Nucleus accumbens (tissue), 56 donors: ENCODE measurements around the gene CEACAM3.

ENCODE experiments used
- DNase-seq, 56 donors: peaks; one replicate each; lab custom pipeline; 2025; lab: John Stamatoyannopoulos, UW

Gene CEACAM3

DNA sequence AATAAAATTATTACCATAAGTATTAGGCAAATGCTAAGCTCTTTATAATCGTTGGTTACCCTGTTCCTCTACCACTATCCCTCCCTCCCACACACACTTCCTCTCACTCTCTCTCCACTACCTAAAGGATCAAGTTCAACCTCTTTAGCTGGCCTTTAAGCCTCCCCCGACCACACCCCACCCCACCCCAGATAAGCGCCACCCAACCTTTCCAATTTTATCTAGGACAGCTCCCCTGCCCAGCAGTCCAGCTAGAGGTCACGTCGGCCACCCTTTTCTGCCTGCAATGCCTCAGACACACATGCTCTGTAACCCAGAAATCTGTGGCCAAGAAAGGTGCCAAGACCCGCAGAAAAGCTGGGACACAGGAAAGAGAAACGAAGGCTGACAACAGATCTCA is 47.0 kb downstream of the CEACAM3 start:
- no peak for DNase-seq

DNA sequence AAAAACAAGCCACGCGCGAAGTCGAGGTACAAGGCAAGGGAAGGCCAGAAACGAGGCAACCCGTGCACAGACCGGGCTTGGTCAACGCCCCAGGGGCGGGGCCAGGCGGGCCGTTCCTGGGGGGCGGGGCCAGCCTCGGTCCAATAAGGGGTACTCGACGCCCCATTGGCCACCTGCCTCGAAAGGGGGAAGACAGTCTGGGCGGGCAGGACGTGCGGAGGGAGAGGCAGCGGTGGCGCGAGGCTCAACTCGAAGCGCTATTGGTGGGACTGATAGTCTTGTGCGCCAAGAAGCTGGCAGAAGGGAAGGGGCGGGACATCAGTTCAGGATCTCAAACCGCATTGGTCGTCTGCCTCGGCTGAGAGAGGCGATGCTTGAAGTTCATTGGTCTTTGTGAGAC is 48.2 kb downstream of the CEACAM3 start, which contains the start of gene LYPD4:
LYPD4 (minus strand) TSS at position 83 of the 400 bp plus-strand sequence. CDS start 5,398 bp downstream, outside the sequence.
- DNase-seq, result no peak

DNA sequence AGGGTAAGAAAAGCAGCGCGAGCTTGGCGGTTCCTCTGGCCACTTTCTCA is 48.4 kb downstream of the CEACAM3 start, which contains the start of gene DMRTC2:
DMRTC2 (plus strand) TSS at position 42 of the 50 bp plus-strand sequence. CDS start 2,387 bp downstream, outside the sequence.
- DNase-seq, result no peak

DNA sequence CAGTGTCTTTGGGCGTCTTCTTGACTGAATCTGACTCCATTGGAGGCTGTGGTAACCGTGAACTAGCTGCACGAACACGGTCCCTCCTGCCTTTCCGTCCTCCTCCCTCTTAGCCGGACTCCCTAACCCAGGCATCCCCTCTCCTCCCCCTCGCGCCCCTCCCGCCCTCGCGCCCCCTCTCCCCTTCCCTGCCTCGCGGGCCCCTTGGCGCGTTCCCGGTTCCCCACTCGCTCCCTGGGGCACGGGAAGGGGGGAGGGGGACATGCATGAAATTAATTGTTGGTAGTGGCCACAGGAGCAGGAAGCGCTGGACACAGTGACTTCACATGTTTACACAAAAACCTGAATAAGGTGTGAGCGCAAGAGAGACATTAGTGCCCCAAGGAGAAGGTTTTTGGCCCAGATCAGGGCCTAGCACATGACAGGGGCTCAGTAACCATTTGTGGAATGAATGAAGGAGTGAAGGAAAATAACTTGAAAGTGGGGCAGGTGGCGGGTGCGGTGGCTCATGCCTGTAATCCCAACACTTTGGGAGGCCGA is 48.7 kb downstream of the CEACAM3 start:
- DNase-seq, result no peak

- no peak for DNase-seq
These were observed 51.1 kb downstream of the CEACAM3 start for GRCh38 chr19:41847351-41848105.

GRCh38 chr19:41848666-41849065 is 52.3 kb downstream of the CEACAM3 start:
- DNase-seq, result no peak

GRCh38 chr19:41849067-41849466 is 52.7 kb downstream of the CEACAM3 start:
- no peak for DNase-seq

DNA sequence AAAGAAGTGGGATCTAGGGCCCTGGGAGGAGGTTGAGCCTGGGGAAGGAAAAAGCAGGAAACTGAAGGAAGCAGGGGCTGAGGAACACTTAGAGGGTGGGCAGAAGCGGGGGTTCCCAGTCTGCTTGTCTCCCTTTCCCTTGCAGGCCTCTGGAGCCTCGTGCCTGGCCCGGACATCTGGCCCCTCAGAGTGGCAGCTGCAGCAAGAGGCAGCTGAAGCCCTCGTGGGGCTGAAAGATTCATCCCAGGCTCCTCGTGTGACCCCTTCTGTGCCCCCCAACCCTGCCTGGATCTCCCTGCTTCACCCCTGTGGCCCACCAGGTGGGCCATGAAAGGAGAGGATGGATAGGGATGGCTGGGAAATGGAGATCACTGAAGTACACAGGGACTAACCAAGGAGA is 54.0 kb downstream of the CEACAM3 start:
- no peak for DNase-seq

GRCh38 chr19:41851456-41851855 is 55.1 kb downstream of the CEACAM3 start:
- DNase-seq, result no peak

DNA sequence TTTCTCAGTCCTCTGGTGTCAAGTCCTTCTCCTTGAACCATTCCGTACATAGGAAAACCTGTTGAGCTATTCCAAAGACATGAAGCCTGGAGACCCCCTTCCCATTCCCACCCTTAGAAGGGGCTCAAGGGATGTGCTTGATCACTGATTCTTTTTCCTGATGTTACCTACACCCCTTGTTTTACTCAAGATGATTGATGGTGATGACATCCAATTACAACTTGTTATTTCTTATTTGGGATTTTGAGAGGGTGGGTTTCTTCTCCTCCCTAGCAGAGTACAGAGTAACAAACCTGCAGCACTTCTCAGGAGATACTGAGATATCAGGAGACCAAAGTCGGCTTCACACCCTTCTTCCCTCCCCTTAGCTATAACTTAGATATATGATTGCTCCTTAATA is 57.0 kb downstream of the CEACAM3 start:
- DNase-seq, result no peak

DNA sequence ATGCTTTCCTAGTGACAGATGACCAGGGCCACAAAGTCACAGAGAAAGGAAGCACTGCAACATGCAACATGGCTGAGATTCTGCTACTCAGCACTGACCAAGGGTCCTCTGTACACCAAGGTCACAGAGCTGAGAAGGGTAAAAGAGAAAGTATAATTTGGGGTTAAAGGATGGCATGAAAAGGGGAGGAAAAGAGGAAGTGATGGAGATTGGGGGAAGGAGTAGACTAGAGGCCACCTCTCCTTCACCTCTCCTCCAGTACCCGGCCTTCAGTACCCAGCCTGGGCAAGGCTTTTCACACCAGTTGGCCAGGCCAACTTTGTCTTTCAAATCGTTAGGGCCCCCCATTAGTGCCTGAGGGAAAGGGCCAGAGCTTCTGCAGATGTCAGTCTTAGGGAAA is 57.4 kb downstream of the CEACAM3 start:
- DNase-seq, result no peak

DNA sequence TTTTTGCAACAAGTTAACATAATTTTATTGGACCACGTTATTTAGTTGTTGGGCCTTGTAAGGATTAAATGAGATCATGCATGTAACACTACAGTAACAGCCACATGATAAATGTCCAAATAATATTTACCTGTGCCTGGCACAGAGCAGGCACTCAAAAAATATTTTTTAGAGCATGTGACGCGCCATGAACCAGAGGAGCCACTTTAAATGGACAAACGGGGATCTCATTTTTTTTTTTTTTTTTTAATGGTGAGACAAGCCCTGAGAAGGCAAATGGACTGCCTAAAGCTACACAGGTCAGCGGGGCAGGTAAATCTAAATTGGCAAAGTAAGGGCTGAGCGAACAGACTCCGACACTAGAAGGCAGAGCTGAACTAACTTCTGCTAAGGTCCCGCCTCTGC is 62.8 kb downstream of the CEACAM3 start:
- DNase-seq, result no peak

DNA sequence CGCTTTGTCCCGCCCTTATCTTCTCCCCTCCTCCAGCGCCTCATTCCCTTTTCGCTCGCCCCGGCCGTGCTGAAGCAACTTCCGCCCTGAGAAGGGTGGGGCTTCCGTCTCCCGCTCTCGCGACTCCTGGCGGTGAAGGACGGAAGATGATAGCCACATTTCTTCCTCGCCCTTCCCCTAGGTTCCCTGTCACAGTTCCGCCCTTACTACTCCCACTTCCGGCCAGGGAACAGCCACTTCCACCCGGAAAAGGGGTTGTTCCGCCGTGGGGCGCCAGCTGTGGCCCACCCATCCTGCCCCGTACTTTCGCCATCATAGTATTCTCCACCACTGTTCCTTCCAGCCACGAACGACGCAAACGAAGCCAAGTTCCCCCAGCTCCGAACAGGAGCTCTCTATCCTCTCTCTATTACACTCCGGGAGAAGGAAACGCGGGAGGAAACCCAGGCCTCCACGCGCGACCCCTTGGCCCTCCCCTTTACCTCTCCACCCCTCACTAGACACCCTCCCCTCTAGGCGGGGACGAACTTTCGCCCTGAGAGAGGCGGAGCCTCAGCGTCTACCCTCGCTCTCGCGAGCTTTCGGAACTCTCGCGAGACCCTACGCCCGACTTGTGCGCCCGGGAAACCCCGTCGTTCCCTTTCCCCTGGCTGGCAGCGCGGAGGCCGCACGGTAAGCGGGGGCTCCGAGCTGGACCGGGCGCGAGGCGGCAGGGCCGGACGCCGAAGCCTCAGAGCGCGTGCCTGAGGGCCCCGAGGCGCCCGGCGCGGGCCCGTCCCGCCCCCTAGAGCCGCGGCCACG is 63.4 kb downstream of the CEACAM3 start, which contains the start of gene RPS19:
RPS19 (plus strand) TSS at position 638 of the 801 bp plus-strand sequence. CDS start 520 bp downstream, outside the sequence.
- peak; percentile 90 to 100 (median 98) for DNase-seq

- DNase-seq, result peak in 5 of 56 donors; percentile 7 to 54 (median 38)
These were observed 64.2 kb downstream of the CEACAM3 start for GRCh38 chr19:41860419-41861115.
